DMS79 (cell line): Measurements from ENCODE around the gene ARMC7.
A peak's percentile ranks its signal among the peaks of the same experiment; 100 is the strongest.
"Not testable (repeated sequence)": the region's sequence is repeated elsewhere in the genome, so short reads cannot be mapped to it uniquely, and the experiment has no call there.

Experiments
- DNase-seq: peaks from one replicate; lab custom pipeline; 2025; lab: John Stamatoyannopoulos, UW

The ARMC7 gene

GRCh38 chr17:75130059-75130631 lies 20.4 kb downstream of the ARMC7 start:
- DNase-seq = no peak

GRCh38 chr17:75130632-75131277 lies 21.0 kb downstream of the ARMC7 start:
- DNase-seq = no peak

GRCh38 chr17:75131278-75132017 lies 21.7 kb downstream of the ARMC7 start, which contains the start of gene NT5C:
TSS of gene NT5C (minus strand) at chr17:75131742. CDS start at chr17:75131707, 35 bp downstream.
- DNase-seq = peak; percentile 38

GRCh38 chr17:75132018-75133000 lies 22.5 kb downstream of the ARMC7 start:
- DNase-seq = peak; percentile 28

- no peak for DNase-seq
Observed at GRCh38 chr17:75133001-75133400, 23.2 kb downstream of the ARMC7 start.

- DNase-seq = not testable (repeated sequence)
Observed at GRCh38 chr17:75133607-75134347, 24.0 kb downstream of the ARMC7 start.

- no peak for DNase-seq
Observed at GRCh38 chr17:75135452-75135851, 25.7 kb downstream of the ARMC7 start.

GRCh38 chr17:75135946-75136345 lies 26.2 kb downstream of the ARMC7 start:
- no peak for DNase-seq

- not testable (repeated sequence) for DNase-seq
Observed at GRCh38 chr17:75137762-75138161, 28.0 kb downstream of the ARMC7 start.

GRCh38 chr17:75138519-75138918 lies 28.8 kb downstream of the ARMC7 start:
- DNase-seq = no peak

GRCh38 chr17:75142236-75142971 lies 32.6 kb downstream of the ARMC7 start:
- DNase-seq = no peak

GRCh38 chr17:75144816-75145512 lies 35.2 kb downstream of the ARMC7 start:
- DNase-seq = no peak

GRCh38 chr17:75146592-75146991 lies 36.8 kb downstream of the ARMC7 start:
- DNase-seq = no peak

- no peak for DNase-seq
Observed at GRCh38 chr17:75147878-75148546, 38.2 kb downstream of the ARMC7 start.

GRCh38 chr17:75151930-75152329 lies 42.2 kb downstream of the ARMC7 start:
- DNase-seq = peak; percentile 30

GRCh38 chr17:75152523-75152921 lies 42.8 kb downstream of the ARMC7 start:
- no peak for DNase-seq

GRCh38 chr17:75152922-75153779 lies 43.4 kb downstream of the ARMC7 start:
- DNase-seq = peak; percentile 41

GRCh38 chr17:75153780-75154194 lies 44.0 kb downstream of the ARMC7 start:
- no peak for DNase-seq
